Gastrocnemius medialis (tissue), 4 donors: Measurements from ENCODE around the gene HPCAL1.

Experiments used
- CTCF ChIP-seq, 5 experiments: fragments of 450-650 bp in 3 of 5; fragments of 200-600 bp in 2 of 5; sonication (generic) in 2 of 5; IDR thresholded peaks in 4 of 5; conservative IDR thresholded peaks in 1 of 5; 1 replicate in 4 of 5; 2 replicates in 1 of 5; pipeline ENCODE4 v1.5.1; 2016 to 2019; ENCODE audit warnings: antibody characterized with exemption in 5 of 5, mild to moderate bottlenecking in 3 of 5, moderate library complexity in 3 of 5
- POLR2A ChIP-seq, 2 donors: fragments of 450-650 bp; IDR thresholded peaks; one replicate each; pipeline ENCODE4 v1.6.1; 2017; ENCODE audit warnings: antibody characterized with exemption in 2 of 2, mild to moderate bottlenecking in 2 of 2, moderate library complexity in 2 of 2

GRCh38 chr2:10331027-10331701 lies 28.5 kb downstream of the HPCAL1 start:
- TF ChIP-seq POLR2A (IDR thresholded peaks at IDR 0.05) = no peak
- TF ChIP-seq CTCF (IDR thresholded peaks at IDR 0.05 in 4 of 5, conservative IDR thresholded peaks at IDR 0.05 in 1 of 5) = no peak
